22Rv1 (cell line): ENCODE data around the gene FRS3.

Experiments
- CTCF ChIP-seq: fragments of 450-650 bp; IDR thresholded peaks from 2 replicates; pipeline ENCODE4 v1.5.1; 2017; ENCODE audit warnings: mild to moderate bottlenecking
- ZFX ChIP-seq: fragments of 450-650 bp; IDR thresholded peaks from 2 replicates; pipeline ENCODE4 v1.6.1; 2017; ENCODE audit warnings: antibody characterized with exemption, borderline replicate concordance

GRCh38 chr6:41733707-41734665 is 45.7 kb downstream of the FRS3 start:
- no peak for TF ChIP-seq CTCF
- TF ChIP-seq ZFX: no peak
